Karpas-422 (cell line): Measurements from ENCODE around the gene SCARB1. TPM values are rescaled to one million over a fixed set of nuclear protein-coding genes. Genes with fewer than 3 reads are reported as not detected.

Source experiments
- DNase-seq: peaks from one replicate; pipeline ENCODE4 v3.0.0-alpha.2; 2015
- H2AFZ ChIP-seq: fragments of 200-600 bp; sonication (generic); 2 replicates; pipeline ENCODE4 v1.6.1; 2014; ENCODE audit warnings: antibody characterized with exemption, low read length, mixed read lengths
- H3K27ac ChIP-seq: fragments of 200-600 bp; sonication (generic); 2 replicates; pipeline ENCODE4 v1.5.1; 2014; ENCODE audit warnings: mild to moderate bottlenecking, low read length, moderate library complexity
- H3K27me3 ChIP-seq: fragments of 200-600 bp; sonication (generic); 2 replicates; pipeline ENCODE4 v1.6.1; 2014; ENCODE audit warnings: low read length, mixed read lengths
- H3K36me3 ChIP-seq: fragments of 200-600 bp; sonication (generic); 2 replicates; pipeline ENCODE4 v1.6.1; 2014; ENCODE audit warnings: low read length, mixed read lengths; ENCODE audit not compliant: insufficient read depth
- H3K4me1 ChIP-seq: fragments of 200-600 bp; sonication (generic); 2 replicates; pipeline ENCODE4 v1.6.1; 2014; ENCODE audit warnings: mild to moderate bottlenecking, low read length, mixed read lengths
- H3K4me2 ChIP-seq: fragments of 200-600 bp; sonication (generic); 2 replicates; pipeline ENCODE4 v1.6.1; 2014; ENCODE audit warnings: low read length, low read depth, mild to moderate bottlenecking; ENCODE audit not compliant: poor library complexity, severe bottlenecking
- H3K4me3 ChIP-seq: fragments of 200-600 bp; sonication (generic); 2 replicates; pipeline ENCODE4 v1.5.1; 2014; ENCODE audit warnings: mild to moderate bottlenecking, antibody characterized with exemption, low read length, mixed read lengths
- H3K79me2 ChIP-seq: fragments of 200-600 bp; sonication (generic); 2 replicates; pipeline ENCODE4 v1.6.1; 2014; ENCODE audit warnings: mild to moderate bottlenecking, low read length, mixed read lengths
- H3K9ac ChIP-seq: fragments of 200-600 bp; sonication (generic); 2 replicates; pipeline ENCODE4 v1.6.0; 2014; ENCODE audit warnings: low read length
- H3K9me2 ChIP-seq: fragments of 200-600 bp; sonication (generic), shearing (Covaris generic); replicated peaks from 2 replicates; pipeline ENCODE4 v1.6.0; 2014; ENCODE audit warnings: mild to moderate bottlenecking, low read length, moderate library complexity; ENCODE audit not compliant: insufficient read depth
- H3K9me3 ChIP-seq: fragments of 300-700, 200-600 bp; sonication (generic); 2 replicates; pipeline ENCODE4 v1.6.1; 2014; ENCODE audit warnings: low read length, mixed read lengths
- H4K20me1 ChIP-seq: fragments of 200-600 bp; sonication (generic); 2 replicates; pipeline ENCODE4 v1.6.1; 2014; ENCODE audit warnings: mild to moderate bottlenecking, antibody characterized with exemption, low read length, low read depth; ENCODE audit not compliant: insufficient read depth
- total RNA-seq: library from RNA; depleted of rRNA; stranded (reverse); fragments of >200 nt; shearing (Covaris generic); gene quantifications from 2 replicates; pipeline ENCODE4 v1.2.3, GENCODE V29; 2014; ENCODE audit warnings: low replicate concordance

SCARB1 gene
- total RNA-seq, 1 experiment from 2014 or later = 91.7 TPM

GRCh38 chr12:124754949-124755800 lies 108.5 kb downstream of the SCARB1 start:
- Histone ChIP-seq H3K4me1 (peaks cover 75% of the 10 kb centered on the region), H3K9me2 (no peaks in the 10 kb centered on the region), H4K20me1 (no peaks in the 10 kb centered on the region), H3K27ac (peak overlapping the region; percentile 98), H3K9me3 (peaks cover 30% of the 10 kb centered on the region), H2AFZ (peak overlapping the region; percentile 35; the same call in 1 of the 2 replicates), H3K36me3 (peaks cover 7% of the 10 kb centered on the region; the same call in 1 of the 2 replicates), H3K4me3 (peak overlapping the region; percentile 30; the same call in 1 of the 2 replicates), H3K4me2 (peak overlapping the region; percentile 30), H3K27me3 (no peaks in the 10 kb centered on the region), H3K79me2 (no peaks in the 10 kb centered on the region), H3K9ac (peak overlapping the region; percentile 60)
- peak; percentile 89 for DNase-seq

- Histone ChIP-seq H3K27me3 (no peaks in the 10 kb centered on the region), H3K4me2 (peak overlapping the region; percentile 30), H3K36me3 (peaks cover 7% of the 10 kb centered on the region; the same call in 1 of the 2 replicates), H3K79me2 (no peaks in the 10 kb centered on the region), H3K9ac (peak overlapping the region; percentile 60), H3K9me3 (peaks cover 30% of the 10 kb centered on the region), H4K20me1 (no peaks in the 10 kb centered on the region), H3K4me3 (peak overlapping the region; percentile 30; the same call in 1 of the 2 replicates), H3K9me2 (no peaks in the 10 kb centered on the region), H3K27ac (peak overlapping the region; percentile 98), H2AFZ (no peak overlapping the region), H3K4me1 (peaks cover 75% of the 10 kb centered on the region)
- no peak for DNase-seq
Measured at GRCh38 chr12:124754491-124754890, 109.2 kb downstream of the SCARB1 start.

GRCh38 chr12:124753993-124754392 lies 109.7 kb downstream of the SCARB1 start:
- Histone ChIP-seq H3K9me2 (no peaks in the 10 kb centered on the region), H3K27me3 (no peaks in the 10 kb centered on the region), H4K20me1 (no peaks in the 10 kb centered on the region), H3K4me2 (no peak overlapping the region), H2AFZ (no peak overlapping the region), H3K9me3 (peaks cover 30% of the 10 kb centered on the region), H3K9ac (no peak overlapping the region), H3K4me1 (peaks cover 70% of the 10 kb centered on the region), H3K4me3 (no peak overlapping the region), H3K36me3 (peaks cover 7% of the 10 kb centered on the region; the same call in 1 of the 2 replicates), H3K27ac (peak overlapping the region; percentile 98), H3K79me2 (no peaks in the 10 kb centered on the region)
- no peak for DNase-seq

- DNase-seq = no peak
- H3K9ac ChIP-seq = no peak overlapping the region
- no peak overlapping the region for H3K4me3 ChIP-seq
- no peak overlapping the region for H3K27ac ChIP-seq
- no peaks in the 10 kb centered on the region for H4K20me1 ChIP-seq
- no peak overlapping the region for H2AFZ ChIP-seq
- H3K9me3 ChIP-seq = peaks cover 30% of the 10 kb centered on the region
- peaks cover 69% of the 10 kb centered on the region for H3K4me1 ChIP-seq
- H3K27me3 ChIP-seq = no peaks in the 10 kb centered on the region
- no peak overlapping the region for H3K4me2 ChIP-seq
- H3K79me2 ChIP-seq = no peaks in the 10 kb centered on the region
- H3K36me3 ChIP-seq = peaks cover 7% of the 10 kb centered on the region; the same call in 1 of the 2 replicates
- no peaks in the 10 kb centered on the region for H3K9me2 ChIP-seq
Measured at GRCh38 chr12:124753228-124753591, 110.5 kb downstream of the SCARB1 start.

- no peak overlapping the region; the same call in 1 of the 2 replicates for H3K4me3 ChIP-seq
- peak; percentile 74 for DNase-seq
- no peaks in the 10 kb centered on the region for H3K9me2 ChIP-seq
- peaks cover 69% of the 10 kb centered on the region for H3K4me1 ChIP-seq
- H3K79me2 ChIP-seq = no peaks in the 10 kb centered on the region
- H3K27me3 ChIP-seq = no peaks in the 10 kb centered on the region
- H3K36me3 ChIP-seq = peaks cover 7% of the 10 kb centered on the region; the same call in 1 of the 2 replicates
- no peak overlapping the region for H3K9ac ChIP-seq
- peaks cover 30% of the 10 kb centered on the region for H3K9me3 ChIP-seq
- no peak overlapping the region for H3K4me2 ChIP-seq
- no peak overlapping the region for H2AFZ ChIP-seq
- H4K20me1 ChIP-seq = no peaks in the 10 kb centered on the region
- H3K27ac ChIP-seq = peak overlapping the region; percentile 93
Measured at GRCh38 chr12:124752437-124753227, 111.0 kb downstream of the SCARB1 start.

GRCh38 chr12:124751654-124752355 lies 111.9 kb downstream of the SCARB1 start:
- Histone ChIP-seq H3K9ac (no peak overlapping the region), H3K9me3 (peaks cover 24% of the 10 kb centered on the region), H3K27ac (peak overlapping the region; percentile 93), H4K20me1 (no peaks in the 10 kb centered on the region), H3K4me3 (no peak overlapping the region), H3K9me2 (no peaks in the 10 kb centered on the region), H3K79me2 (no peaks in the 10 kb centered on the region), H3K36me3 (peaks cover 1% of the 10 kb centered on the region; the same call in 1 of the 2 replicates), H3K27me3 (no peaks in the 10 kb centered on the region), H2AFZ (no peak overlapping the region; the same call in 1 of the 2 replicates), H3K4me2 (no peak overlapping the region), H3K4me1 (peaks cover 69% of the 10 kb centered on the region)
- DNase-seq = no peak

GRCh38 chr12:124750787-124751471 lies 112.7 kb downstream of the SCARB1 start:
- peak overlapping the region; percentile 93 for H3K27ac ChIP-seq
- no peaks in the 10 kb centered on the region for H4K20me1 ChIP-seq
- H3K4me2 ChIP-seq = peak overlapping the region; percentile 1
- no peak overlapping the region for H3K4me3 ChIP-seq
- peak; percentile 83 for DNase-seq
- H3K27me3 ChIP-seq = no peaks in the 10 kb centered on the region
- H3K9me2 ChIP-seq = no peaks in the 10 kb centered on the region
- peaks cover 16% of the 10 kb centered on the region; the same call in 1 of the 2 replicates for H3K9me3 ChIP-seq
- H2AFZ ChIP-seq = peak overlapping the region; percentile 45; the same call in 1 of the 2 replicates
- H3K36me3 ChIP-seq = no peaks in the 10 kb centered on the region; the same call in 1 of the 2 replicates
- no peaks in the 10 kb centered on the region for H3K79me2 ChIP-seq
- H3K4me1 ChIP-seq = peaks cover 75% of the 10 kb centered on the region
- H3K9ac ChIP-seq = peak overlapping the region; percentile 19; the same call in 1 of the 2 replicates
